ENCODE data around the gene SUPT4H1.

DNA sequence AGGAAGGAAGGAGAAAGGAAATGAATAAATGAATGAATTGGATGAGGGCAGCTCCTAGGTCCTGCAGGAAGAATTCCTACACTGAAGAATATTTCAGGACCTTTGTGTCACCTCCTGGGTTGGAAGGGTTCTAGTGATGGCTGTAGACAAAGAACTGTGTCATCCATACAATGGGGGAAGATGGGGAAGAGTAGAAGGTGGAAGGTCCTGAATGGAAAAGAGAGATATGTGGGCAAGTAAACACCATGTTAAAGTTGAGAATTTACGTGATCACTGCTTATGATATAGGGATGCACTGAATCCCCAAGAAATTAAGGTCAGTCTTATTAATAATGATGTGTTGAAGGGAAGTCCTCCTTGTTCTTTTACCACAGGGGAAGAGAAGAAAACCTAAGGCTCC, 4.2 kb upstream of the SUPT4H1 start:
- TF ChIP-seq, protein P1, sequence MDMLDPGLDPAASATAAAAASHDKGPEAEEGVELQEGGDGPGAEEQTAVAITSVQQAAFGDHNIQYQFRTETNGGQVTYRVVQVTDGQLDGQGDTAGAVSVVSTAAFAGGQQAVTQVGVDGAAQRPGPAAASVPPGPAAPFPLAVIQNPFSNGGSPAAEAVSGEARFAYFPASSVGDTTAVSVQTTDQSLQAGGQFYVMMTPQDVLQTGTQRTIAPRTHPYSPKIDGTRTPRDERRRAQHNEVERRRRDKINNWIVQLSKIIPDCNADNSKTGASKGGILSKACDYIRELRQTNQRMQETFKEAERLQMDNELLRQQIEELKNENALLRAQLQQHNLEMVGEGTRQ (IDR thresholded peaks at IDR 0.05; ENCODE audit: low read depth, low read length): no peak
- TF ChIP-seq, protein P2, sequence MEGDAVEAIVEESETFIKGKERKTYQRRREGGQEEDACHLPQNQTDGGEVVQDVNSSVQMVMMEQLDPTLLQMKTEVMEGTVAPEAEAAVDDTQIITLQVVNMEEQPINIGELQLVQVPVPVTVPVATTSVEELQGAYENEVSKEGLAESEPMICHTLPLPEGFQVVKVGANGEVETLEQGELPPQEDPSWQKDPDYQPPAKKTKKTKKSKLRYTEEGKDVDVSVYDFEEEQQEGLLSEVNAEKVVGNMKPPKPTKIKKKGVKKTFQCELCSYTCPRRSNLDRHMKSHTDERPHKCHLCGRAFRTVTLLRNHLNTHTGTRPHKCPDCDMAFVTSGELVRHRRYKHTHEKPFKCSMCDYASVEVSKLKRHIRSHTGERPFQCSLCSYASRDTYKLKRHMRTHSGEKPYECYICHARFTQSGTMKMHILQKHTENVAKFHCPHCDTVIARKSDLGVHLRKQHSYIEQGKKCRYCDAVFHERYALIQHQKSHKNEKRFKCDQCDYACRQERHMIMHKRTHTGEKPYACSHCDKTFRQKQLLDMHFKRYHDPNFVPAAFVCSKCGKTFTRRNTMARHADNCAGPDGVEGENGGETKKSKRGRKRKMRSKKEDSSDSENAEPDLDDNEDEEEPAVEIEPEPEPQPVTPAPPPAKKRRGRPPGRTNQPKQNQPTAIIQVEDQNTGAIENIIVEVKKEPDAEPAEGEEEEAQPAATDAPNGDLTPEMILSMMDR (conservative IDR thresholded peaks at IDR 0.05; ENCODE audit: low read depth, low read length): no peak

Data from IMR-90 (cell line).